Parathyroid adenoma (tissue), 2 donors: Measurements from ENCODE around the gene DCAF5.

ENCODE experiments used
- H2AFZ ChIP-seq: fragments of 300-600 bp; sonication (generic); one replicate; pipeline ENCODE4 v1.7.0; 2017; ENCODE audit warnings: antibody characterized with exemption, mild to moderate bottlenecking
- H3K27ac ChIP-seq: fragments of 300-600 bp; sonication (generic); one replicate; pipeline ENCODE4 v1.7.0; 2017
- H3K27me3 ChIP-seq: fragments of 300-600 bp; sonication (generic); one replicate; pipeline ENCODE4 v1.7.0; 2017; ENCODE audit warnings: low read length; ENCODE audit not compliant: control insufficient read depth, insufficient read depth
- H3K36me3 ChIP-seq: fragments of 300-600 bp; sonication (generic); one replicate; pipeline ENCODE4 v1.7.0; 2017; ENCODE audit warnings: low read length; ENCODE audit not compliant: control insufficient read depth, insufficient read depth
- H3K4me1 ChIP-seq: fragments of 300-600 bp; sonication (generic); one replicate; pipeline ENCODE4 v1.7.0; 2017; ENCODE audit warnings: control low read depth
- H3K4me2 ChIP-seq: fragments of 300-600 bp; sonication (generic); one replicate; pipeline ENCODE4 v1.7.0; 2017; ENCODE audit warnings: low read length
- H3K4me3 ChIP-seq: fragments of 300-600 bp; sonication (generic); one replicate; pipeline ENCODE4 v1.7.0; 2017; ENCODE audit warnings: low read depth, low read length
- H3K79me2 ChIP-seq: fragments of 300-600 bp; sonication (generic); one replicate; pipeline ENCODE4 v1.7.0; 2017; ENCODE audit warnings: control low read depth
- H3K9ac ChIP-seq: fragments of 300-600 bp; sonication (generic); one replicate; pipeline ENCODE4 v1.7.0; 2017; ENCODE audit warnings: mild to moderate bottlenecking
- H3K9me3 ChIP-seq: fragments of 300-600 bp; sonication (generic); one replicate; pipeline ENCODE4 v1.7.0; 2017; ENCODE audit warnings: low read length; ENCODE audit not compliant: control insufficient read depth
- CTCF ChIP-seq: fragments of 300-600 bp; sonication (generic); IDR thresholded peaks from one replicate; pipeline ENCODE4 v1.7.0; 2017; ENCODE audit warnings: antibody characterized with exemption, mild to moderate bottlenecking
- donor health status: primary hyperparathyroidism.

Gene DCAF5

DNA sequence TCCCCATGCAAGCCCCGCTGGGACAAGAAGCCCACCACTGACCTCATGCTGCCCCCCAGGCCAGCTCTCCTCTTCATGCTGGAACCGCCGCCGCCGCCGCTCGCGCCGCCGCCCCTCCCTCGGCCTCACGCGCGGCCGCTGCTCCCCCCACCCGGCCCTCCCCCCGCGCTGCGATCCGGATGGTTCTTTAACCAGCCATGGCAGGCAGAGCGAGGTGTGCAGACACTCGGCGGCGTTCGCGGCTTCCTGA, at the start of gene DCAF5:
Gene DCAF5 (minus strand): TSS at position 218 of the 250 bp plus-strand sequence. CDS start 141 bp downstream, at position 77.
- Histone ChIP-seq H3K27me3 (no peaks in the 10 kb centered on the region), H3K4me1 (peaks cover 12% of the 10 kb centered on the region), H3K9me3 (no peaks in the 10 kb centered on the region)

DNA sequence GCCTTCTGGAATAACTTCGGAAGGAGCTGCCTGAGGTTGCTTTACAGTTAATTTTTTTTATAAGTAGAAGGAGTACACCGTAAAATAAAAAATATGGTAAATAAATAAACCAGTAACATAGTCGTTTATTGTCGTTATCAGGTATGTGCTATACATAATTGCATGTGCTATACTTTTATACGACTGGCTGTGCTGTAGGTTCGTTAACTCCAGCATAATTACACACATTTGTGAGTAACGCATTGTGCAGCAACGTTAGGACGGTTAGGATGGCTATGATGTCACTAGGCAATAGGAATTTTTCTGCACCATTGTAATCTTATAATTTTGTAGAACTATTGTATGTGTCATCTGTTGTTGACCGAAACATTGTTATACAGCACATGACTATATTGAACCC, 46.9 kb upstream of the DCAF5 start:
- no peak overlapping the region for H3K4me3 ChIP-seq
- no peak overlapping the region for H2AFZ ChIP-seq
- H3K9me3 ChIP-seq: no peaks in the 10 kb centered on the region
- H3K27me3 ChIP-seq: no peaks in the 10 kb centered on the region
- H3K36me3 ChIP-seq: no peaks in the 10 kb centered on the region
- H3K79me2 ChIP-seq: peaks cover 34% of the 10 kb centered on the region
- no peak overlapping the region for H3K4me2 ChIP-seq
- no peak overlapping the region for H3K9ac ChIP-seq
- H3K4me1 ChIP-seq: no peaks in the 10 kb centered on the region
- no peak for TF ChIP-seq CTCF
- no peak overlapping the region for H3K27ac ChIP-seq

More for the DNA sequence above, at the start of gene DCAF5:
- Histone ChIP-seq H3K36me3 (no peaks in the 10 kb centered on the region), H2AFZ (peak within 1 kb of the TSS; percentile 97), H3K27ac (peak within 1 kb of the TSS; percentile 86), H3K4me3 (peak within 1 kb of the TSS; percentile 93), H3K79me2 (peaks cover 32% of the 10 kb centered on the region), H3K4me2 (peak within 1 kb of the TSS; percentile 84), H3K9ac (peak within 1 kb of the TSS; percentile 61)
- TF ChIP-seq CTCF: no peak

DNA sequence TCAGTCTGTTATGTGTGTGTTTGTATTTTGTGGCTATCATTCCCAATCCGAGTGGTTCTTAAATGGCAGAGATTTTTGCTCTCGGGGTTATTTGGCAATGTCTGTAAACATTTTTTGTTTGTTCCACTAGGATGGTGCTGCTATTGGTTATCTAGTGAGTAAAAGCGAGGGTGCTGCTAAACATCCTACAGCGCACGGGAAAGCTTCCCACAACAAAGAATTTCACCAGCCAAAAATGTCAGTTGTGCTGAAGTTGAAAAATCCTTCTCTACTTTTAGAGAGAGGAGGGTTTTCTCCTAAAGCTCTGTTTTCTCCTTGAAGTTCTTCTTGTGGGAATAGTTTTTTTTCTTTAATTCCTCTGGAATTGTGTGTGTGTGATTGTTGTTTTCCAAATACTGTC, 40.8 kb upstream of the DCAF5 start:
- no peak overlapping the region for H3K4me3 ChIP-seq
- TF ChIP-seq CTCF: no peak
- no peak overlapping the region for H3K9ac ChIP-seq
- peaks cover 24% of the 10 kb centered on the region for H3K79me2 ChIP-seq
- no peaks in the 10 kb centered on the region for H3K9me3 ChIP-seq
- no peaks in the 10 kb centered on the region for H3K36me3 ChIP-seq
- H3K27ac ChIP-seq: no peak overlapping the region
- H2AFZ ChIP-seq: no peak overlapping the region
- H3K4me1 ChIP-seq: peaks cover 2% of the 10 kb centered on the region
- H3K27me3 ChIP-seq: no peaks in the 10 kb centered on the region
- no peak overlapping the region for H3K4me2 ChIP-seq

DNA sequence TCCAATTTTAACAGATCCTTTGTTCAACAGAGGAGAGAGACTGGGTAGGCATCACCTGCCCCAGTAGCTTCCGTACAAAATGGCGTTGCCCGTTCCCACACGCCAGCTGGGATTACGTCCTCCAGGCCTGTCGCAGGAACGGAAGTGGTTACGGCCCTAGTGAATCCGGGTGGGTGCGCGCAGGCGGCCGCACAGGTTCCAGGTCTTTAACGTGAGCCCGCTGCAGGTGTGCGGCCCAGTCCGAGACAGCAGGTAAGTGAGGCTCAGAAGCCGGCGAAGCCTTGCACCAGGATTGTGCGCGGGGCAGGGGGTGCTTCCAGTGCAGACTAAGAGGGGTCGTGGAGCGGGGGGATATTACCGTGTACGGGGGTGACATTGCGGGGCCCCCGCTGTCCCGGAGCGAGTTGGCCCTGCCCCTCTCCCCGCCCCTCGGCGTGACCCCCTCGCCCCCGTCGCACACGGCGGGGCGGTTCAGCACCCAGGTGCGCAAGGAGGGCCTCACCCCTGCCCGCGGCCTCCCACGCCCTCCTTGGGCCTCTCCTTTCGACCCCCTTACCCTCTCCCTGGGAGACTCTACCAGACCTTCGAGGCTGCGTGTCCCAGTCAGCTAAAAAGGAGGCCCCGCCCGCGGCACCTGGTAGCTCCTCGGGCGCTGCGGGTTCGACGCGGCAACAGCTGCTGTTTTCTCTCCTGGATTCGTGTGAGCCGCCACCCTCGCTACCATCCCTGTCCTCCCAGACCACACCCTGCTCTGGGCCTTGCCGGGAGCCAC, 38.6 kb upstream of the DCAF5 start, which contains the start of gene EXD2:
Gene EXD2 (plus strand): TSS at position 159 of the 772 bp plus-strand sequence. CDS start 17,973 bp downstream, outside the sequence.
- H3K4me1 ChIP-seq: peaks cover 2% of the 10 kb centered on the region
- TF ChIP-seq CTCF: no peak
- H3K9me3 ChIP-seq: no peaks in the 10 kb centered on the region
- H3K36me3 ChIP-seq: no peaks in the 10 kb centered on the region
- H3K4me3 ChIP-seq: peak within 1 kb of the TSS; percentile 73
- peak within 1 kb of the TSS; percentile 73 for H3K27ac ChIP-seq
- peaks cover 15% of the 10 kb centered on the region for H3K79me2 ChIP-seq
- H3K27me3 ChIP-seq: no peaks in the 10 kb centered on the region
- peak within 1 kb of the TSS; percentile 73 for H2AFZ ChIP-seq
- peak within 1 kb of the TSS; percentile 64 for H3K4me2 ChIP-seq
- H3K9ac ChIP-seq: no peak within 1 kb of the TSS

DNA sequence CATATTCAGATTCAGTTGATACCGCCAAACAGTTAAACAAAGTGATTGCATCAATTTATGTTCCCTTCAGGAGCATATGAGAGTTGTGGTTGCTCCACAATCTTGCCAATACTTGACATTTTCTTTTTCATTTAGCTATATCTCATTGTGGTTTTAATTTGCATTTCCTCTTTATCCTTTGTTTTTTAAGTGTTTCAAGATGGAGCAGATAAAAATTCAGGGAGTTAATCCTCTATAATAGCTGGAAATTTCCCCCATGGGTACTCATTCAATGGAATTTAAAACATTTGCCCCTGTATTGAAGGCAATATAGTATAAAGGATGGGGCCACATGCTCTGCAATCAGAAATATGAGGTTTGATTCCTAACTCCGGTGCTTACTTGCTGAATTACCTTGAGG, 37.3 kb upstream of the DCAF5 start:
- Histone ChIP-seq H3K9ac (no peak overlapping the region), H3K27ac (no peak overlapping the region), H3K4me1 (peaks cover 2% of the 10 kb centered on the region), H3K4me2 (no peak overlapping the region), H3K79me2 (peaks cover 8% of the 10 kb centered on the region), H3K36me3 (no peaks in the 10 kb centered on the region), H2AFZ (no peak overlapping the region), H3K4me3 (no peak overlapping the region), H3K27me3 (no peaks in the 10 kb centered on the region), H3K9me3 (no peaks in the 10 kb centered on the region)
- TF ChIP-seq CTCF: no peak
